AG10803 (cell line): ENCODE data around the gene BDH1.

ENCODE experiments used
- DNase-seq: peaks from one replicate; pipeline ENCODE4 v3.0.0; 2010; ENCODE audit warnings: low read depth
- H3K4me3 ChIP-seq: 2 replicates; pipeline ENCODE4 v1.5.1; 2011; ENCODE audit warnings: mild to moderate bottlenecking, low read length, control low read depth
- TF ChIP-seq, protein P1 (sequence below): conservative IDR thresholded peaks from 2 replicates; pipeline ENCODE4 v1.5.1; 2011; ENCODE audit warnings: mild to moderate bottlenecking, low read length, control low read depth, inconsistent platforms

The BDH1 gene

DNA sequence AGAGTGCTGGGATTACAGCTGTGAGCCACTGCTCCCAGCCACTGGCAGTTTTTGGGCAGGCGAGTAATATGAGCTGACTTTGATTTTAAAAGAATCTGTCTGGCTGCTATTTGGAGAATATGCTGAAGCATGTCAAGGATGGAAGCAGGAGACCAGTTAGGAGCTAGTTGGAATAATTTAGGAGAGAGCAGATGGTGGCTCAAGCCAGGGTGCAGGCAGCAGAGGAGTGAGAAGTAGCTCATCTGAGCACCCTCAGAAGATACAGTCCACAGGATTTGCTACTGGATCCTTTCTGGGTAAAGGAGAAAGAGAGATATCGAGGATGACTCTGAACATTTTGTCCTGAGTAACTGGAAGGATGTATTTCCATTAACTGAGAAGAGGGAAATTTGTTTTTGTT is 30.4 kb upstream of the BDH1 start:
- DNase-seq: no peak

DNA sequence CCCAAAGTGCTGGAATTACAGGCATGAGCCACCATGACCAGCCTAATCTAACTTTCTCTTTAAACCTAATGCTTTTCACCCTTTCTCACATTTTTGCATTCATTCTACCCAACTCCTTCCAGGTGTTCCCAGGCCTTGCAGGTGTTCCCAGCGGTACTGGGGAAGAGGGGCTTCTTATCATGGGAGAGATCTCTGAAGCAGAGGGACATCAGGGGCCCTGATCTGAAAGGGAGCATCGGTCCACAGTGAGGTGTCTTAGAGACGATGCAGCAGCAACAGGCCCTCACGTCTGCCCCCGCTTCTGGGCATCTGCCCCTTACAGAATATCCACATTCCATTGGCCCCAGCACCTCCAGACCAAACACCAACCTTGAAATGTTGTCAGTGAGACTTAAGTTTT is 29.0 kb upstream of the BDH1 start:
- DNase-seq: no peak
- H3K4me3 ChIP-seq: no peak overlapping the region
- TF ChIP-seq, protein P1, sequence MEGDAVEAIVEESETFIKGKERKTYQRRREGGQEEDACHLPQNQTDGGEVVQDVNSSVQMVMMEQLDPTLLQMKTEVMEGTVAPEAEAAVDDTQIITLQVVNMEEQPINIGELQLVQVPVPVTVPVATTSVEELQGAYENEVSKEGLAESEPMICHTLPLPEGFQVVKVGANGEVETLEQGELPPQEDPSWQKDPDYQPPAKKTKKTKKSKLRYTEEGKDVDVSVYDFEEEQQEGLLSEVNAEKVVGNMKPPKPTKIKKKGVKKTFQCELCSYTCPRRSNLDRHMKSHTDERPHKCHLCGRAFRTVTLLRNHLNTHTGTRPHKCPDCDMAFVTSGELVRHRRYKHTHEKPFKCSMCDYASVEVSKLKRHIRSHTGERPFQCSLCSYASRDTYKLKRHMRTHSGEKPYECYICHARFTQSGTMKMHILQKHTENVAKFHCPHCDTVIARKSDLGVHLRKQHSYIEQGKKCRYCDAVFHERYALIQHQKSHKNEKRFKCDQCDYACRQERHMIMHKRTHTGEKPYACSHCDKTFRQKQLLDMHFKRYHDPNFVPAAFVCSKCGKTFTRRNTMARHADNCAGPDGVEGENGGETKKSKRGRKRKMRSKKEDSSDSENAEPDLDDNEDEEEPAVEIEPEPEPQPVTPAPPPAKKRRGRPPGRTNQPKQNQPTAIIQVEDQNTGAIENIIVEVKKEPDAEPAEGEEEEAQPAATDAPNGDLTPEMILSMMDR: no peak

More for the DNA sequence above, 30.4 kb upstream of the BDH1 start:
- H3K4me3 ChIP-seq: no peak overlapping the region
- TF ChIP-seq, protein P1: no peak

DNA sequence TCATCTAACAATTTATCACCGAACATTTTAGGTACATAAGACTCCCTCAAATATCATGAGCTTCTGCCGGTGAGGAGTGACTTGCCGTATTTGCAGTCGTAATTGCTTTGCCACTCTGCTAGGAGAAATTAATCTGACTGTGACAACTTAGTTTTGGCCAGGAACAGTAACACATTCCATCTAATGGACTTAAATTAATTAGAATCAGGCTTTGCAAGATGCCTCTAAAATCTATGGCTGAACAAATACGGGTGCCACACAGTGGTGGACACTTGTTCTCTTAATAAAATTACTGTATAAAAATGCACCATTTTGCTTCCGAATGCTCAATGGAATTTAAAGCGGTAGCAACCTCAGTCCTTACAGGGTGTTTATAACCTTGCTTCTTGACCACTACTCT is 27.6 kb upstream of the BDH1 start:
- no peak overlapping the region for H3K4me3 ChIP-seq
- DNase-seq: no peak
- TF ChIP-seq, protein P1: no peak

DNA sequence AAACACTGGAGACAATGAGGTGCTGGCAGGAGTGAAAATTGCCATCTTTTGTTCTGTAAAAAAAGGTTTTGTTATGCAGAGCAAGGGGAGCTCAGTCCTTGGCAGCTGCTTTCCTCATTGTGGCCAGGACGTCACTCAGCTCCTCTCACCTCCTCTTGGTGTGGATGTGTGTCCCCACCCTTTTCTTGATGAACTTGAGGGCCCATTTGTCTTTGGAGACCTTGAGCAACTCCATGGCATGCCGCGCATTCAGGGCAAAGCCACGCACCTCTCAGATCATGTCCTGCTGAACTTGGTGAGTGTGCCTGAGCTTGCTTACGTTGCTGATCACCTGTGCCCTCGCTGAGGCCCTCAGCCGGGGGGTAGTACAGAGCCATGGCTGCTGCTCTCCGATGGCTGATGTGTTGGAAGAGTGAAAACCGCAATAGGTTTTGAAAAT is 24.5 kb upstream of the BDH1 start:
- DNase-seq: no peak
- TF ChIP-seq, protein P1: no peak
- no peak overlapping the region for H3K4me3 ChIP-seq

DNA sequence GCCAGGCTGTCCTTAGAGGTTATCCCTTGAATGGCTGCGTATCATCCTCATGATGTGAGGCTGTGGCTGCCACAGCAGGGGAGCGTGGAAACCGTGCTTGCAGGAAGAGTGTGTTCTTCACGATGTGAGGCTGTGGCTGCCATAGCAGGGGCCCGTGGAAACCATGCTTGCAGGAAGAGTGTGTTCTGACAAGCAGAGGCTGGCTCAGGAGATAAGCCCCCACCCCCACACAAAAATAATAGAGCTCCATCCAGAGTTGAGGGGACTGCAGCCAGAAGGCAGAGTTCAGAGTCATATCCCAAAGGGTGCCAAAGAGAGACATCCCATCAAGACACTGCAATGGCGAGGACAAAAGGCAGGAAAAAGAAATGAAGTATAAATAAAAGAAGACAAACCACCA is 22.6 kb upstream of the BDH1 start:
- TF ChIP-seq, protein P1: no peak
- no peak overlapping the region for H3K4me3 ChIP-seq
- DNase-seq: no peak

DNA sequence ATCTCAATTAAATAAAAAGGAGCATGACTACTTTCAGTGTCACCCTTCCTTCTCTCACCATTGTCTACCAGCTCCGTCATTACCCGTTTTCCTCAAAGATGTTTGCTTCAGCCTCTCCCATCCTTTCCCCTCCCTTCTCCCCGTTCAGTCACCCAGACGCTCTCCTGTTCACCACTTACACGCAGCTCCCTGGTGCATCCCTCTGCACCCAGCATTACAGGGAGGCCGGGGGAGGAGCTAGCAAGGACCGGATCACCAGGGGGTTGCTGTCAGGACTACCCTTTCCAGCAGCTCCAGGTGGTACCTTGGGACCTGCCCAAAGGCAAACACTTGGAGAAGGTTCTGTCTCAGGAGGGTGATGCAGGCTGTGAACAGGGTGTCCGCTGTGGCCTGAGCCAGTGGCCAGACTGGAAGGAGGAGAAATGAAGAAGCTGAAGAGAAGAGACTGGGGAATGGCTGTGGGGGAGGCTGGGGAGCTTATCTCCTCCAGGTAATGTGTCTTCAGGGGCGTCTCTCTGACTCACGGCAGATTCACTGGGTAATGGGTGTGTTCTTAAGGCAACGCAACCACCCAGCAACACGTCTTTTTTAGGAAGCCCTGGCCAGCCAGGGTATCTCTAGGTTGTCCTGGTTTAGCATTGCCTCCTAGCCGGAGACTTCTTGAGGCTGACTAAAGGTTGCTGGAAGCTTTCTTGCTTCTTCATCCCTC is 21.8 kb upstream of the BDH1 start:
- DNase-seq: no peak
- H3K4me3 ChIP-seq: no peak overlapping the region
- TF ChIP-seq, protein P1: no peak

DNA sequence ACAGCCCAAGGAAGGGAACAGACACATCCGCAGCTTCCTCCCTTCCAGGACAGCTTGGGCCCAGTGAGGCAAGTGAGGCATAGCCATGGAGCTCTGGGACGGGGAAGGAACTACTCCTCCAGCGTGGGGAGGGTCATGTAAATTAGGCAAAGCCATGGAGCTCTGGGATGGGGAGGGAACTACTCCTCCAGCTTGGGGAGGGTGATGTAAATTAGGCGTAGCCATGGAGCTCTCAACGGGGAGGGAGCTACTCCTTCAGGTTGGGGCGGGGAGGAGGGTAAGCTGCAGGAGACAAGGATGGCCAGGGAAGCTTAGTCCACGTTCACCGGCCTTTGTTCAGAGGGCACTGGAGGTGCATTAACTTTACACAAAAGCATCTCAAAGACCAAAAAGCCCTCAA is 21.1 kb upstream of the BDH1 start:
- H3K4me3 ChIP-seq: no peak overlapping the region
- no peak for DNase-seq
- TF ChIP-seq, protein P1: no peak
